Urinary bladder (tissue), 4 donors: Measurements from ENCODE around the gene PCGF1. TPM values are rescaled to one million over a fixed set of nuclear protein-coding genes. Genes with fewer than 3 reads are reported as not detected.

ENCODE experiments used
- DNase-seq: peaks from one replicate; pipeline ENCODE4 v3.0.0-alpha.2; 2015; ENCODE audit errors: extremely low spot score
- H3K27ac ChIP-seq: one replicate; pipeline ENCODE4 v1.5.1; 2013; ENCODE audit warnings: low read depth, mild to moderate bottlenecking, moderate library complexity
- H3K36me3 ChIP-seq: one replicate; pipeline ENCODE4 v1.6.1; 2013; ENCODE audit warnings: mild to moderate bottlenecking, moderate library complexity; ENCODE audit not compliant: insufficient read depth
- H3K4me1 ChIP-seq: one replicate; pipeline ENCODE4 v1.6.1; 2013; ENCODE audit warnings: mild to moderate bottlenecking, moderate library complexity; ENCODE audit not compliant: insufficient read depth
- H3K4me3 ChIP-seq: one replicate; pipeline ENCODE4 v1.5.1; 2013; ENCODE audit warnings: low read depth, low read length
- WGBS: extraction: QIAGEN DNeasy Blood & Tissue Kit; methylation state at CpG from one replicate; pipeline ENCODE4 v1.1.7; 2013; 5-methylcytosine and 5-hydroxymethylcytosine counted together
- polyA plus RNA-seq: library from polyadenylated mRNA; stranded (reverse); fragments of 200-250 nt; gene quantifications from one replicate; pipeline ENCODE4 v1.2.3, GENCODE V29; 2013
- total RNA-seq: library from RNA; depleted of rRNA; stranded (reverse); fragments of >200 nt; gene quantifications from one replicate; pipeline ENCODE4 v1.2.3, GENCODE V29; 2014
- donor health status: healthy with polysubstance abuse.
- donor health status: healthy.

PCGF1 gene
- total and polyA plus RNA-seq, 2 donors, result 19.2 to 21.7 TPM

- WGBS, result 43% methylated on average over 45 of the region's 45 CpGs
- no peaks in the 10 kb centered on the region for H3K4me1 ChIP-seq
- no peak for DNase-seq
- no peak overlapping the region for H3K27ac ChIP-seq
- H3K4me3 ChIP-seq, result peak overlapping the region; percentile 48
- no peaks in the 10 kb centered on the region for H3K36me3 ChIP-seq
Observed at GRCh38 chr2:74503506-74504475, 3.7 kb downstream of the PCGF1 start.

DNA sequence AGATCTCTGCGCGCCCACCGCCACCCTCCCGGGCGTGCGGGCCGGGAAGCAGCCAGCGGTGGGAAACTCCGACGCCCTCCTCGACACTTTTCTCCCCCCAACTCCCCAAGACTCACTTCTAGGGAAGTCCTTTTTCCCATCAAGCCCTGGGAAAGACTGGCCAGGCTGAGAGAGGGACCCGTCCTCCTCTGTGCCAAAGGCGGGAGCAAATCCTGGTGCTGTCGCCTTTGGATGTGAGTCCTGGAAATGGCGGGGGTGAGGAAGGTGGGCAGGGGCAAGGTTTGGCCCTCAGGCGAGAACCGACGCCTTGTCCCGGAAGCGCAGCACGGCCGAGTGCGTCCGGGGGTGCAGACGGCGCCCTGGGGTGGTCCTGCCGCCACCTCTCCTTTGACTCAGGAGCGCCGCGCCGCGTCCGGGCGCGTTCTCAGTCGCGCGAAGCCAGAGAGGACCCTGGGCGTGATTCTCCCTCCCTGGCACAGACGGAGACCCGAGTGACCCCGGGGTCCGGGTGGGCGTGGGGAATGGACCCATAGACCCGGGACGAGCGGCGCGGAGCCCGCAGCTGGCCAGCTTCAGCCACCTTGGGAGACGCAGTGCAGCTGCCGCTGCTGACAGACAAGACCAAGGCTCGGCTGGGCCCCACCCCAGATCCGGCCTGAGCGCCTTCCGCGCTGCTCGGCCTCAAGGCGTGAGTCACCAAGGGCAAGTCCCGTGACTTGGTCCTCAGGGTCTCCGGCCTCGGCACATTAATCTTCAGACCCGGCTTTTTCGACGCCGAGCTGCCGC is 4.6 kb downstream of the PCGF1 start:
- Histone ChIP-seq H3K36me3 (no peaks in the 10 kb centered on the region), H3K4me1 (no peaks in the 10 kb centered on the region), H3K27ac (no peak overlapping the region), H3K4me3 (peak overlapping the region; percentile 48)
- WGBS, result 3% methylated on average over 67 of the region's 67 CpGs
- DNase-seq, result no peak

DNA sequence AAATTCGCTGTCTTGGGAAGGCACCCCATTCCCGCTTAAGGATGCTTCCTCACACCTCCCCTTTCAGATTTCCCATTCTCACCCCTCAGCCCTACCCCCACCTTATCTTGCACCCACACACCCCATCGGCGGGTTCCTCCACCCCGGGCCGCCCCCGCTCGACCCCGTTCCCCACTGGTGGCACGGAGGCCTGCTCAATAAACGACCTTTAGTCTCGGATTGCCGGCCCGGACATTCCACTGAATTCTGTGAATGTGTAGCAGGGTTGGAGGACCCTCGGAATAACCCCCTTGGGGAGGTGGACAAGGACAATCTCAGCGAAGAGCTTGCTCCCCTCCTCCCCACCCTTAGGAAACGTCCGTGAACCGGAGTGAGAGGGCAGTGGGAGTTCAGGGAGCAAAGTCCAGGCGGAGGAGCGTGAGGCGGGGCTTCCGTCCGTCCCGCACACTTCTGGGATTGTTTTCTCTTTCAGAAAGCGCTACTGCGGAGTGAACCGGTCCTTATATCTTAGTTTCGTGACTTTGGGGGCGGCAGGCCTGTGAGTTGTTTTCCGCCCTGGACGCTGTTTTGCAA is 5.3 kb downstream of the PCGF1 start:
- no peak overlapping the region for H3K27ac ChIP-seq
- no peak for DNase-seq
- no peaks in the 10 kb centered on the region for H3K4me1 ChIP-seq
- WGBS, result 29% methylated on average over 32 of the region's 32 CpGs
- no peaks in the 10 kb centered on the region for H3K36me3 ChIP-seq
- H3K4me3 ChIP-seq, result peak overlapping the region; percentile 48

DNA sequence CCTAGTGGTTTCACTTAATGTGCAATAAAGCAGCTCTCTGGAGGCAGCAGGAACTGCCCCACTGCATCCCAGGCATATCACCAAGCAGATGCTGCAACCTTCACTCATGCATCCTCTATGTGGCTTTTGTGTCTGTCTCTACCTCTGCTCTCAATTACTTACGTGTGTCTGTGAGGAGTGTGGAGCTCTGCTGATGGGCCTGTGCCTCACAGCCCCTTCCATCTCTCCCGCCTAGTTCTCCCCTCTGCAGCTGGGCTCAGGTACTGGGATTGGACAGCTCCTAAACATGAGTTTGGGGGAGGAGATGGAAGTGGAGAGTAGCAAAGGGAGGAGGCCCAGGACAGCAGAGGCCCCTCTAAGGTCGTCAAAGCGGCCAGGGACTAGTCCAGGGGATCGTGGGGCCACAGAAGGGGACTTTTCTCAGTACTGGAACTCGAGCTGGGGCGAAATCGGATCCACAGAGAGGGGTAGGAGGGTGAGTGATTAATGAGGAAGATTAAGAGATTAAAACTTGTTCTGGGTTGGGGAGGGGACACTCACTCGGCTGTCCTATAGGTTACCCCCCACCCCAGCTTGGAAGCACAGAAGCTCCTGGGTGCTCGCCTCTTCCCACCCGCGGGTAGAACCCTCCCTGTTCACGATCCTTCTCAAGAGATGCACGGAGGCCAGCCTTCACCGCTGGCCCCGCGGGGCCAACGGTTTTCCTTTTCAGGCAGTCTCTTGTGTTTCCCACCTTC is 6.0 kb downstream of the PCGF1 start:
- no peaks in the 10 kb centered on the region for H3K4me1 ChIP-seq
- no peak for DNase-seq
- H3K4me3 ChIP-seq, result no peak overlapping the region
- no peaks in the 10 kb centered on the region for H3K36me3 ChIP-seq
- H3K27ac ChIP-seq, result no peak overlapping the region
- 81% methylated on average over 18 of the region's 18 CpGs for WGBS

DNA sequence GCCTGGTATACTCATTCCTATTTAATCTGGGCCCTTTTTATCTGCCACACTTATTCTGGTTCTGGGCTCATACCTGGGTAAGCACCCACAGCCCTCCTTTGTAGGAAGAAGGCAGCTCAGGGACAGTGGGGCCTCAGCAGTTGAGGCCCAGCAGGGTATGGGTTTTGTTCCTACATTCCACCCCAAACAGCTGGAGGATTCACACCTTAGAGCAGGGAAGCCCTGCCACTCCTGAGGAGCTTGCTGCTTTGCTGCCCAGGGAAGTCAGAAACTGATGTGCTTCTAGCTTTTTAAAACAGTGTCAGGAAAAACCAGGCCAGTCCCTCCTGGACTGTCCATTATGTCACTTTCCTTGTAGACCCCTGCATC is 6.9 kb downstream of the PCGF1 start:
- H3K4me1 ChIP-seq, result no peaks in the 10 kb centered on the region

GRCh38 chr2:74499940-74500577 is 7.4 kb downstream of the PCGF1 start:
- no peak for DNase-seq
- Histone ChIP-seq H3K36me3 (no peaks in the 10 kb centered on the region), H3K27ac (no peak overlapping the region), H3K4me3 (no peak overlapping the region), H3K4me1 (no peaks in the 10 kb centered on the region)
- 47% methylated on average over 15 of the region's 15 CpGs for WGBS

More for the DNA sequence above, 6.9 kb downstream of the PCGF1 start:
- no peak for DNase-seq
- no peaks in the 10 kb centered on the region for H3K36me3 ChIP-seq
- no peak overlapping the region for H3K4me3 ChIP-seq
- H3K27ac ChIP-seq, result no peak overlapping the region

- 2% methylated on average over 65 of the region's 65 CpGs for WGBS
- no peak for DNase-seq
- Histone ChIP-seq H3K36me3 (no peaks in the 10 kb centered on the region), H3K27ac (no peak within 1 kb of the TSS), H3K4me3 (no peak within 1 kb of the TSS), H3K4me1 (no peaks in the 10 kb centered on the region)
Observed at GRCh38 chr2:74499267-74499939, 8.1 kb downstream of the PCGF1 start, which contains the start of gene LBX2. LBX2 (minus strand) TSS chr2:74499603; CDS start chr2:74499537, 66 bp downstream.

- DNase-seq, result no peak
- 1% methylated on average over 41 of the region's 41 CpGs for WGBS
- Histone ChIP-seq H3K27ac (no peak overlapping the region), H3K36me3 (no peaks in the 10 kb centered on the region), H3K4me1 (no peaks in the 10 kb centered on the region), H3K4me3 (peak overlapping the region; percentile 1)
Observed at GRCh38 chr2:74498500-74499266, 8.8 kb downstream of the PCGF1 start.

GRCh38 chr2:74497777-74498499 is 9.6 kb downstream of the PCGF1 start:
- Histone ChIP-seq H3K4me3 (peak overlapping the region; percentile 17), H3K4me1 (no peaks in the 10 kb centered on the region), H3K36me3 (no peaks in the 10 kb centered on the region), H3K27ac (no peak overlapping the region)
- 3% methylated on average over 61 of the region's 61 CpGs for WGBS
- DNase-seq, result no peak

- 34% methylated on average over 19 of the region's 19 CpGs for WGBS
- Histone ChIP-seq H3K4me1 (no peaks in the 10 kb centered on the region), H3K4me3 (no peak overlapping the region), H3K27ac (no peak overlapping the region), H3K36me3 (peaks cover 2% of the 10 kb centered on the region)
- no peak for DNase-seq
Observed at GRCh38 chr2:74496997-74497776, 10.3 kb downstream of the PCGF1 start.

- 88% methylated on average over 1 of the region's 1 CpG for WGBS
- H3K27ac ChIP-seq, result no peak overlapping the region
- no peak overlapping the region for H3K4me3 ChIP-seq
- DNase-seq, result no peak
- H3K36me3 ChIP-seq, result peaks cover 13% of the 10 kb centered on the region
- no peaks in the 10 kb centered on the region for H3K4me1 ChIP-seq
Observed at GRCh38 chr2:74495440-74495839, 12.1 kb downstream of the PCGF1 start.
